ENCODE results near the gene TSPYL2. TPM values are rescaled to one million over a fixed set of nuclear protein-coding genes. Genes with fewer than 3 reads are reported as not detected.

Gene TSPYL2
- polyA plus RNA-seq (ENCODE audit: insufficient read length) = 14.4 TPM

- peak; percentile 94 for DNase-seq
Observed at GRCh38 chrX:53081925-53082772, at the start of gene TSPYL2. TSS of gene TSPYL2 (plus strand) at chrX:53082367. CDS start at chrX:53082499, 132 bp downstream.

GRCh38 chrX:53036149-53036548 is 46.0 kb upstream of the TSPYL2 start:
- no peak for DNase-seq

GRCh38 chrX:53039236-53039635 is 42.9 kb upstream of the TSPYL2 start:
- DNase-seq = no peak

GRCh38 chrX:53044995-53045394 is 37.2 kb upstream of the TSPYL2 start:
- no peak for DNase-seq

GRCh38 chrX:53047228-53047627 is 34.9 kb upstream of the TSPYL2 start:
- no peak for DNase-seq

GRCh38 chrX:53048169-53049126 is 33.7 kb upstream of the TSPYL2 start, which contains the start of gene GPR173:
TSS of gene GPR173 (plus strand) at chrX:53048789. CDS start at chrX:53076622, 27,833 bp downstream.
- peak; percentile 70 for DNase-seq

- DNase-seq = no peak
Observed at GRCh38 chrX:53049127-53049517, 33.0 kb upstream of the TSPYL2 start.

- DNase-seq = no peak
Observed at GRCh38 chrX:53050841-53051240, 31.3 kb upstream of the TSPYL2 start.

GRCh38 chrX:53055244-53055849 is 26.8 kb upstream of the TSPYL2 start:
- DNase-seq = no peak

GRCh38 chrX:53056292-53056691 is 25.9 kb upstream of the TSPYL2 start:
- DNase-seq = no peak

- no peak for DNase-seq
Observed at GRCh38 chrX:53065104-53065503, 17.1 kb upstream of the TSPYL2 start.

GRCh38 chrX:53071064-53071463 is 11.1 kb upstream of the TSPYL2 start:
- DNase-seq = no peak

GRCh38 chrX:53071604-53072417 is 10.4 kb upstream of the TSPYL2 start:
- DNase-seq = peak; percentile 56

- no peak for DNase-seq
Observed at GRCh38 chrX:53072418-53073114, 9.6 kb upstream of the TSPYL2 start.

- no peak for DNase-seq
Observed at GRCh38 chrX:53073115-53073586, 9.0 kb upstream of the TSPYL2 start.

GRCh38 chrX:53075011-53075410 is 7.2 kb upstream of the TSPYL2 start:
- no peak for DNase-seq

- no peak for DNase-seq
Observed at GRCh38 chrX:53076671-53077070, 5.5 kb upstream of the TSPYL2 start.

GRCh38 chrX:53077207-53078197 is 4.7 kb upstream of the TSPYL2 start:
- DNase-seq = no peak

- no peak for DNase-seq
Observed at GRCh38 chrX:53078943-53079342, 3.2 kb upstream of the TSPYL2 start.
